ENCODE measurements around the gene CD40. TPM values are rescaled to one million over a fixed set of nuclear protein-coding genes. Genes with fewer than 3 reads are reported as not detected.
A peak's percentile ranks its signal among the peaks of the same experiment; 100 is the strongest.

Gene CD40
- total RNA-seq, 2 donors from 2014 or later, result 0.68 to 5.8 TPM

DNA sequence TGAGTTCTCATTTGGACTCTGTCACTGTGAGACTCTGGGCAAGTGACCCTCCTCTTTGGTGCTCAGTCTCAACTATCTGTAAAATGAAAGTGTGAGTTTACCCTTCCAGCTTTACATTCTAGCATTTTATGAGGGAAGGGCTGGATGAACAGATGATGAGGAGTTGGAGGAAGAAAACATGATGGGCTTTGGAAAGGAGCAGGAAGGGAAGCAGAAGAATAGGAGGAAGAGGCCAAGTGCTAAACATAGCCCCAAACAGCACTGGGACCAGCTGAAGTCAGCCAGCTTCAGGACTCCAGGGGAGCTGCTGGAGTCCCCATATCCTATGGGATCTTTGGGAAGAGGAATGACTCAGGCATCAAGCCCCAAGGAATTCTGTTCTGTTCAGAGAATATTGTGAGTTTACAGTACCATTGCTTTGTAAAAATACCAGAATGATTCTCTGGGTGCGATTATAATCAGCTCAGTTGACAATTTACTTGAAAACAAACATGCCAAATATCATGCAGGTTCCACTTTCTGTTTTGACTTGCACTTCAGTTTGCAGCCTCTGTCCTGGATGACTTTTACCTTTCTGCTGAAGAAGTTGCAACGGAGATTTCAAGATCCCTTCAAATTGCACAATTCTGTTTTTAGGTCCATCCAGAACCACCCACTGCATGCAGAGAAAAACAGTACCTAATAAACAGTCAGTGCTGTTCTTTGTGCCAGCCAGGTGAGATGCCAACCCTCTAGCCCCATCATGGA lies 3.2 kb downstream of the CD40 start:
- Mint-ChIP-seq H3K27ac (no peak overlapping the region), H3K4me1 (peaks cover 19% of the 10 kb centered on the region), H3K27me3 (peaks cover 19% of the 10 kb centered on the region), H3K36me3 (ENCODE audit: low read depth) (peaks cover 5% of the 10 kb centered on the region), H3K4me3 (no peak overlapping the region)
- ATAC-seq (no peak), DNase-seq (no peak)
- H3K9me3 ChIP-seq (ENCODE audit: control insufficient read depth, low read length, poor library complexity, severe bottlenecking), result no peaks in the 10 kb centered on the region

GRCh38 chr20:46122071-46122470 lies 4.0 kb downstream of the CD40 start:
- Mint-ChIP-seq H3K4me1 (peaks cover 19% of the 10 kb centered on the region), H3K27ac (no peak overlapping the region), H3K4me3 (no peak overlapping the region), H3K36me3 (ENCODE audit: low read depth) (peaks cover 5% of the 10 kb centered on the region), H3K27me3 (peaks cover 23% of the 10 kb centered on the region)
- no peak for DNase-seq
- no peak for ATAC-seq
- H3K9me3 ChIP-seq (ENCODE audit: control insufficient read depth, low read length, poor library complexity, severe bottlenecking), result no peaks in the 10 kb centered on the region

- DNase-seq, result no peak
- peaks cover 15% of the 10 kb centered on the region for H3K4me1 Mint-ChIP-seq
- H3K9me3 ChIP-seq (ENCODE audit: control insufficient read depth, low read length, poor library complexity, severe bottlenecking), result no peaks in the 10 kb centered on the region
- no peak for ATAC-seq
- no peak overlapping the region for H3K4me3 Mint-ChIP-seq
- peaks cover 5% of the 10 kb centered on the region for H3K36me3 Mint-ChIP-seq (ENCODE audit: low read depth)
- no peak overlapping the region for H3K27ac Mint-ChIP-seq
- peaks cover 27% of the 10 kb centered on the region for H3K27me3 Mint-ChIP-seq
Measured at GRCh38 chr20:46122516-46123481, 4.7 kb downstream of the CD40 start.

- H3K9me3 ChIP-seq (ENCODE audit: control insufficient read depth, low read length, poor library complexity, severe bottlenecking), result no peaks in the 10 kb centered on the region
- peaks cover 27% of the 10 kb centered on the region for H3K27me3 Mint-ChIP-seq
- ATAC-seq (no peak), DNase-seq (no peak)
- H3K4me3 Mint-ChIP-seq, result no peak overlapping the region
- H3K27ac Mint-ChIP-seq, result no peak overlapping the region
- H3K36me3 Mint-ChIP-seq (ENCODE audit: low read depth), result peaks cover 5% of the 10 kb centered on the region
- peaks cover 10% of the 10 kb centered on the region for H3K4me1 Mint-ChIP-seq
Measured at GRCh38 chr20:46123482-46124245, 5.5 kb downstream of the CD40 start.

- Mint-ChIP-seq H3K4me1 (peaks cover 4% of the 10 kb centered on the region), H3K36me3 (ENCODE audit: low read depth) (peaks cover 5% of the 10 kb centered on the region), H3K4me3 (no peak overlapping the region), H3K27me3 (peaks cover 53% of the 10 kb centered on the region), H3K27ac (no peak overlapping the region)
- no peak for ATAC-seq
- no peaks in the 10 kb centered on the region for H3K9me3 ChIP-seq (ENCODE audit: control insufficient read depth, low read length, poor library complexity, severe bottlenecking)
- no peak for DNase-seq
Measured at GRCh38 chr20:46126440-46127056, 8.4 kb downstream of the CD40 start.

DNA sequence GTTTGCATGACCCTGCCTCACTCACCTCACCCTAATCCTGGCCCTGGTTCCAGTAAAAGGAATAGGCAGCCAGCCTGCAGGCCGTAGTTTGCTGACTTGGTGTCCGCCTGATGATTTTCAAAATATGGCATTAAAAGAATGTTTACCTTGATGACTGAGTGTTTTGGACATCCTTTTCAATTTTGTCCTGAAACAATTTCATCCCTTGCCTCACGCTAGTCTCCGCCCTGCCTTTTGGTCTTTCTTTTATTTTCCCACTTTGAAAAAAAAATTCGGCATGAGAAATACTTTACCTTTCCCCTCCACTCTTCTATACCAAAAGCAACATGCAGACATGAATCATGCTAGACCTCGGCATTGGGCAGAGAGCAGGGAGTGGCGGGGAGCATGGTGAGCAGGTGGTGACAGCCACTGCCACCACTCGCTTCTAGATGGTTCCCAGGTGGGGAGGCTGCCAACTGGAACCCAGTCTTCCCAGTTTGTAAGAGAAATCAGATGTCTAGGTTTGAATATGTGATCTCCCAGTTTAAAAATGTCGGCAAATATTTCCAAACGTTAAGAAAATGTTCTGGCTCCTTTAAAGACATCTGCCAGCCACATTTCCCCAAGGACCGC lies 9.4 kb downstream of the CD40 start:
- no peak for DNase-seq
- ATAC-seq, result no peak
- Mint-ChIP-seq H3K27ac (no peak overlapping the region), H3K27me3 (peaks cover 62% of the 10 kb centered on the region), H3K36me3 (ENCODE audit: low read depth) (peaks cover 5% of the 10 kb centered on the region), H3K4me1 (peaks cover 4% of the 10 kb centered on the region), H3K4me3 (no peak overlapping the region)
- H3K9me3 ChIP-seq (ENCODE audit: control insufficient read depth, low read length, poor library complexity, severe bottlenecking), result no peaks in the 10 kb centered on the region

GRCh38 chr20:46128310-46129151 lies 10.4 kb downstream of the CD40 start:
- no peak overlapping the region for H3K4me3 Mint-ChIP-seq
- no peaks in the 10 kb centered on the region for H3K9me3 ChIP-seq (ENCODE audit: control insufficient read depth, low read length, poor library complexity, severe bottlenecking)
- DNase-seq, result no peak
- H3K27ac Mint-ChIP-seq, result no peak overlapping the region
- H3K27me3 Mint-ChIP-seq, result peaks cover 69% of the 10 kb centered on the region
- H3K36me3 Mint-ChIP-seq (ENCODE audit: low read depth), result peaks cover 5% of the 10 kb centered on the region
- ATAC-seq, result no peak
- peaks cover 7% of the 10 kb centered on the region for H3K4me1 Mint-ChIP-seq

GRCh38 chr20:46129955-46130481 lies 11.9 kb downstream of the CD40 start:
- ATAC-seq (no peak), DNase-seq (no peak)
- Mint-ChIP-seq H3K36me3 (ENCODE audit: low read depth) (peaks cover 5% of the 10 kb centered on the region), H3K4me3 (no peak overlapping the region), H3K27ac (no peak overlapping the region), H3K27me3 (peaks cover 71% of the 10 kb centered on the region), H3K4me1 (peaks cover 3% of the 10 kb centered on the region)
- no peaks in the 10 kb centered on the region for H3K9me3 ChIP-seq (ENCODE audit: control insufficient read depth, low read length, poor library complexity, severe bottlenecking)

DNA sequence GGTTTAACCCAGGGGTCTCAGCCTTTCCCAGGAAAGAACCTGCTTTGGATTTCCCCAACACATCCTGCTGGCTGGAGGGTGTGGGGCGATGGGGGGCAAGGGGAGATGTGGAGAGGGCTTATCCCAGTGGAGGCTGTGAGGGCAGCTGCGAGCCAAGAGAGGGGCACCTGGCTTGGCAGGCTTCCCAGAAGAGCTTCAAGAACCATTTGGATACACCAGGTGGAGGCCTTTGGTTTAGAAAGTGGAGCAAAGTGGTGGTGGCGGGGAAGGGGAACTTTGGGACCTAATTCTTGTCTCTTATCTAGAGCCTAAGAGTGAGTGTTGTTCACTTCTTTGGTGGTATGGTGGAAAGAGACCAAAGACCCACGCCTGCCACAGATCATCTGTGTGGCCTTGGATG lies 12.4 kb downstream of the CD40 start:
- H3K9me3 ChIP-seq (ENCODE audit: control insufficient read depth, low read length, poor library complexity, severe bottlenecking), result no peaks in the 10 kb centered on the region
- no peak overlapping the region for H3K4me3 Mint-ChIP-seq
- H3K27me3 Mint-ChIP-seq, result peaks cover 74% of the 10 kb centered on the region
- no peak for ATAC-seq
- no peak overlapping the region for H3K27ac Mint-ChIP-seq
- peaks cover 3% of the 10 kb centered on the region for H3K4me1 Mint-ChIP-seq
- no peak for DNase-seq
- peaks cover 5% of the 10 kb centered on the region for H3K36me3 Mint-ChIP-seq (ENCODE audit: low read depth)

DNA sequence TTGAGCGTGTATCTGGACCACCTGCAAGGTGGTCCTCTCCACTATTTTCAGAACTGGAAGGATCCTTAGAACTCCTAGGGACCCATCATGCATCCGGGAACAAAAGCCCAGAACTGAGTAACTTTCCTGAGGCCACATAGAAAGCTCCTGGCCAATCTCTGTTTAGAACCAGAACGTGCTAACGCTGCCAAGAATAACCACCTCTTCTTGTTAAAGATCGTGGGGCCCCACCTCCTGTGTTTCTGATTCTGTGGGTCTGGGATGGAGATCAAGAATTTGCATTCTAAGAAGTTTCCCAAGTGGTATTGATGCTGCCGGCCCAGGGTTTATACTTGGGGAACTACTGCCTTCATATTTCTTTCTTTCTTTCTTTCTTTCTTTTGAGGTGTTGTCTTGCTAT lies 13.3 kb downstream of the CD40 start:
- Mint-ChIP-seq H3K4me1 (peaks cover 3% of the 10 kb centered on the region), H3K27me3 (peaks cover 73% of the 10 kb centered on the region), H3K27ac (no peak overlapping the region), H3K4me3 (no peak overlapping the region), H3K36me3 (ENCODE audit: low read depth) (peaks cover 4% of the 10 kb centered on the region)
- ATAC-seq (no peak), DNase-seq (no peak)
- H3K9me3 ChIP-seq (ENCODE audit: control insufficient read depth, low read length, poor library complexity, severe bottlenecking), result no peaks in the 10 kb centered on the region

- H3K4me1 Mint-ChIP-seq, result peaks cover 3% of the 10 kb centered on the region
- no peak overlapping the region for H3K27ac Mint-ChIP-seq
- peaks cover 4% of the 10 kb centered on the region for H3K36me3 Mint-ChIP-seq (ENCODE audit: low read depth)
- DNase-seq, result peak; percentile 41 to 63 (median 42)
- no peaks in the 10 kb centered on the region for H3K9me3 ChIP-seq (ENCODE audit: control insufficient read depth, low read length, poor library complexity, severe bottlenecking)
- H3K27me3 Mint-ChIP-seq, result peaks cover 74% of the 10 kb centered on the region
- ATAC-seq, result peak; percentile 88
- no peak overlapping the region for H3K4me3 Mint-ChIP-seq
Measured at GRCh38 chr20:46132705-46133120, 14.6 kb downstream of the CD40 start.

Data from T-helper 17 cell (primary cell).